ENCODE results near the gene TMOD2. TPM values are rescaled to one million over a fixed set of nuclear protein-coding genes. Genes with fewer than 3 reads are reported as not detected.

Gene TMOD2
- total RNA-seq, 1 donor from 2014 or later, result 16.1 TPM

DNA sequence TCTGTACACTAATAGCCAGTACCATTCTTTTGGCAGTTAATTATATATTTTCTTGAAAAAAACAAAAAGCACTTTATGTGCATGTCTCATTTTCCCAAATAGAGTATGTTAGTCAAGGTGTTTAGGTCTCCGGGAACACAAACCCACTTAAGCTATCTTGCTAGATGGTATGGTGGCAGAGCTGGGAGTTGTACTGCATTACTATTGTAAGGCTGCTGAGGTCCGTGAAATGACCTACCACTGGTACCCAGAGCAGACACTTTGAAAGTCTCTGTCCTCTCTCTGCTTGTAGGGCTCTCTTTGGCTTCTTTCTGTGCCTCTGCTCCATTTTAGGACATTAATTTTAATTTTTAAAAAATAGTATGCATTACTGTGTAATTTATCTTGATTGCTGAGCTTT lies 86.9 kb downstream of the TMOD2 start:
- Histone ChIP-seq H3K27ac (peak overlapping the region; percentile 51), H3K4me1 (peaks cover 84% of the 10 kb centered on the region), H3K36me3 (no peaks in the 10 kb centered on the region), H3K9me3 (no peaks in the 10 kb centered on the region), H3K4me3 (no peak overlapping the region), H3K27me3 (no peaks in the 10 kb centered on the region)
- ATAC-seq (no peak), DNase-seq (no peak)
- intact Hi-C loops (cut with DNase I), result no loop called here
- no peak for TF ChIP-seq CTCF (IDR thresholded peaks at IDR 0.05)

DNA sequence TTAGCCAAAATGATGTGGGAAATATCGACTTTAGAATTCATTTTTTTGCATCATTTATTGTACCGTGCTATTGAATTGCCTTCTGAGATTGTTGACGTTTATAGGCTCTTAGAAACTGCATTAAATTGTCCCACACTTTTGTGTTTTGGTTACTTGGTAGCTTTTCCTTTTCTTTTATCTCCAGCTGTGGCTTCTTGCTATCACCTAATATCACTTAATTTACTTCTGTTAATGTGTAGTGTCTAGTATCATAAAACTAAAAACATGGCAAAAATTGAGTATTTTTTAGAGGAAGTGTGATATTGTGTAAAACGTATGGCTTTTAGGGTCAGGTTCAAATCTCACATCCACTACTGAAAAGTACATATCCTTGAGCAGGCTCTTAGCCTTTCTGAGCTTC lies 89.3 kb downstream of the TMOD2 start:
- ATAC-seq (no peak), DNase-seq (no peak)
- H3K4me1 ChIP-seq, result peaks cover 89% of the 10 kb centered on the region
- intact Hi-C loops (cut with DNase I), result no loop called here
- H3K27me3 ChIP-seq, result no peaks in the 10 kb centered on the region
- no peaks in the 10 kb centered on the region for H3K9me3 ChIP-seq
- H3K27ac ChIP-seq, result no peak overlapping the region
- no peak overlapping the region for H3K4me3 ChIP-seq
- TF ChIP-seq CTCF (IDR thresholded peaks at IDR 0.05), result no peak
- no peaks in the 10 kb centered on the region for H3K36me3 ChIP-seq

DNA sequence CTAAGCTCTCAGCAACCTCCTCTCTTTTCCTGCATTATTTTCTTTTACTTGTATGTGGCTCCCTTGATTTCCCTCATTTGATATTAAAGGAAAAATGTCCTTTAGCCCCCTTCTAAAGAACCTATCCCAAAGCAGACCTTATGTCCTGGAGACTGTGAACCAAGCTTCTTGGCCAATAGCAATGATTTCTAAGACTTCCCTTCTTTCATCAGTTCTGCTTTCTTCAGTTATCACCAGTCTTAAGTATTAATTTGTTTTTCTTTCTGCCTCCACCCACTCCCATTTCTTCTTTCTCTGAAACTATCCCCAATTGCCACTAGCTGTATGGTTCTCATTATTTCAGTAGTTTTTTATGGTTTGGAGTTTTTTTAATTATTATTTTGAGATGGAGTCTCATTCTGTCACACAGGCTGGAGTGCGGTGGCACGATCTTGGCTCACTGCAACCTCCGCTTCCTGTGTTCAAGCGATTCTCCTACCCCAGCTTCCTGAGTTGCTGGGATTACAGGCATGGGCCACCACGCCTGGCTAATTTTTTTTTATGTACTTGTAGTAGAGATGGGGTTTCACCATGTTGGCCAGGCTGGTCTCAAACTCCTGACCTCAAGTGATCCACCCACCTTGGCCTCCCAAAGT lies 90.1 kb downstream of the TMOD2 start:
- Histone ChIP-seq H3K4me1 (peaks cover 89% of the 10 kb centered on the region), H3K36me3 (no peaks in the 10 kb centered on the region), H3K4me3 (no peak overlapping the region), H3K27ac (peak overlapping the region; percentile 48), H3K27me3 (no peaks in the 10 kb centered on the region), H3K9me3 (no peaks in the 10 kb centered on the region)
- DNase-seq (peak; percentile 66), ATAC-seq (peak; percentile 52)
- intact Hi-C loops (cut with DNase I), result no loop called here
- TF ChIP-seq CTCF (IDR thresholded peaks at IDR 0.05), result no peak

- Histone ChIP-seq H3K36me3 (no peaks in the 10 kb centered on the region), H3K4me3 (no peak overlapping the region), H3K4me1 (peaks cover 89% of the 10 kb centered on the region), H3K9me3 (no peaks in the 10 kb centered on the region), H3K27me3 (no peaks in the 10 kb centered on the region), H3K27ac (peak overlapping the region; percentile 48)
- TF ChIP-seq CTCF (IDR thresholded peaks at IDR 0.05), result no peak
- no peak for ATAC-seq
- intact Hi-C loops (cut with DNase I), result no loop called here
- no peak for DNase-seq
These were observed 90.9 kb downstream of the TMOD2 start for GRCh38 chr15:51842265-51842664.

DNA sequence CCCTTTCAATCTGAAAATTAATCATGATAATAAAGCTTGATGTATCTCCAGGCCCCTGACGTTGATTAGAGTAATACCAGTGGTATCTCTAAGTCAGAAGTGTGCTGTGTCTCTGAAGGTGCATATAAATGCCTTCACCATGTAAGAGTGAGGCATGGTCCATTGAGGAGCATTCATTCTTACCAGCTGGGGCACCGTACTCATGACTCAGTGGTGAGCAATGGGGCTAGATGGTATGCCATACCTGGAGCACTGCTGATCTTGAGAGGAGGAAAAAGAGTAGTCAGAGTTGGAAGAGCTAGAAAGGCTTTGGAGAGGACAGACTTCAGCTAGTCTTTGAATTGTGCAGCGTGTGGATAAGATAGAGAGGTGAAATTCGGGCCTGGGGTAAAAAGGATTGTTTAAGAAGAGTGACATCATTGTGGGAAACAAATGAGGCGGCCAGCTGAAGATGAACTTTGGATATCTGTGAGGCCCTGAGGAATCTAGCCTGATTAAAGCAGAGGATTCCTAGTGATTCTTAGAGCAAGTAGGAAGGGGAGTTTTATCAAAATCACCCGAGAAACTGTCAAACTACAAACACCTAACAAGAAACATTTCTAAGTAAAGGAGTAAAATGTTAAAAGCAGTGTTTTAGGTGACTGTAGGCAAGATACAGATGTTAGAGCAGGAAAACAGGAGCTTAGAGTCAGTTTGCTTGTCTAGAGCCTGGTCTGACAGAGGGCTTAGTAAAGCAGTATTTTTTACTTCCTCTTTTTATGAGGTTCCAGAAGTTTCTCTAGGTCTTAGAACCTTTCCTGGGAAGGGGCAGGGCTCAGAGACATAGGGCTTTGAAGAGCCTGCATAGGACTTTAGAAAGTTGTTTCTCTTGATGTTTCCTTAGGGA lies 91.7 kb downstream of the TMOD2 start:
- Histone ChIP-seq H3K27me3 (no peaks in the 10 kb centered on the region), H3K27ac (peak overlapping the region; percentile 48), H3K36me3 (no peaks in the 10 kb centered on the region), H3K4me1 (peaks cover 89% of the 10 kb centered on the region), H3K9me3 (no peaks in the 10 kb centered on the region), H3K4me3 (no peak overlapping the region)
- DNase-seq (no peak), ATAC-seq (peak; percentile 44)
- intact Hi-C loops (cut with DNase I), result no loop called here
- TF ChIP-seq CTCF (IDR thresholded peaks at IDR 0.05), result no peak

All from upper lobe of right lung (tissue), 1 donor.